ENCODE results near the gene CCDC24.

DNA sequence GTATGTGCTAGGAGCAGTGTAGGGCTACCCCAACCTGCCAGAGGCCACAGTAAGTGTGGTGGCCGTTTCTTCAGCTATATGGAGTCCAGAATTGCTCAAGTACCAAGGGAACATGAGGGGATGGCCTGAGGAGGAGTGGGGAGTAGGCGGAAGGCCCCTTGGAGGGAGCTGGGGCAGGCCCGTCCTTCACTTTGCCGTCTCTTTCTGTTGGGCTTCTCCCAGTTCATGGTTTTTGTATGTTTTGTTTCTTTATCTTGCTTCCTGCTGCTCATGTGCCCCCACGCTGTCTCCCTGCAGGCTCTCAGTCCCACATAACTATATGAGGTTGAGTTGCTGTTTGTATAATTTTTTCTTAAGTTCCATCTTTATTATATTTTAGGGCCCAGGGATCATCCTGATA is 27.5 kb upstream of the CCDC24 start:
- no peak for TF ChIP-seq POLR2AphosphoS5 (IDR thresholded peaks at IDR 0.05; ENCODE audit: borderline replicate concordance, low read depth, low read length)
- no peak for TF ChIP-seq EZH2 (IDR thresholded peaks at IDR 0.05)

Measured in SK-N-MC (cell line).